T-cell (primary cell): Measurements from ENCODE around the gene PLSCR5. TPM values are rescaled to one million over a fixed set of nuclear protein-coding genes. Genes with fewer than 3 reads are reported as not detected.

Experiments used
- ATAC-seq, 4 experiments: fragments of 200-7000 bp in 3 of 4; fragments of 150-1000 bp in 1 of 4; cut with Tn5 transposase; replicated peaks in 1 of 4; 1 replicate in 3 of 4; 2 replicates in 1 of 4; pipeline ENCODE4 v1.10.0; 2021; ENCODE audit warnings: moderate library complexity in 3 of 4, mild to moderate bottlenecking in 2 of 4, moderate number of reproducible peaks in 1 of 4
- CTCF ChIA-PET, 2 donors: fragments of 300-600 bp; sonication (Branson Sonifier 250); formaldehyde crosslinking; loops; one replicate each; lab custom pipeline; 2022; ENCODE audit warnings: antibody characterized with exemption in 2 of 2; lab: Charles Lee
- POLR2A ChIA-PET, 2 donors: fragments of 300-600 bp; sonication (Branson Sonifier 250); formaldehyde crosslinking; loops; one replicate each; lab custom pipeline; 2022; ENCODE audit warnings: antibody characterized with exemption in 2 of 2; lab: Charles Lee
- DNase-seq, 35 experiments: peaks; one replicate each; pipeline versions ENCODE4 v3.0.0 to v3.0.0-alpha.2; 2013 to 2023
- H3K27ac ChIP-seq: one replicate; pipeline ENCODE4 v1.5.1; 2013; ENCODE audit warnings: low read length
- H3K27me3 ChIP-seq, 2 experiments: replicated peaks in 1 of 2; 1 replicate in 1 of 2; 2 replicates in 1 of 2; pipeline versions ENCODE4 v1.6.1 to v1.7.0; 2013; ENCODE audit warnings: low read length in 1 of 2, mixed read lengths in 1 of 2; ENCODE audit not compliant: control insufficient read depth in 2 of 2, insufficient read depth in 2 of 2; ENCODE audit errors: extremely low read depth in 1 of 2
- H3K36me3 ChIP-seq, 2 donors: 1 replicate in 1 of 2; 2 replicates in 1 of 2; pipeline versions ENCODE4 v1.6.1 to v1.7.0; 2013; ENCODE audit warnings: low read length in 1 of 2; ENCODE audit not compliant: control insufficient read depth in 2 of 2, insufficient read depth in 1 of 2; ENCODE audit errors: extremely low read depth in 1 of 2
- H3K4me1 ChIP-seq, 2 experiments: 1 replicate in 1 of 2; 2 replicates in 1 of 2; pipeline versions ENCODE4 v1.6.1 to v1.7.0; 2013; ENCODE audit warnings: low read length in 2 of 2, mixed read lengths in 1 of 2; ENCODE audit not compliant: insufficient read depth in 2 of 2, control insufficient read depth in 1 of 2; ENCODE audit errors: extremely low read depth in 1 of 2
- H3K4me3 ChIP-seq, 2 donors: 1 replicate in 1 of 2; 2 replicates in 1 of 2; pipeline versions ENCODE4 v1.5.1 to v1.7.0; 2013; ENCODE audit warnings: mild to moderate bottlenecking in 2 of 2, low read length in 1 of 2, moderate library complexity in 1 of 2; ENCODE audit not compliant: control insufficient read depth in 1 of 2; ENCODE audit errors: extremely low read depth in 1 of 2
- H3K9me3 ChIP-seq: 2 replicates; pipeline ENCODE4 v1.7.0; 2013
- H3K27ac Mint-ChIP-seq, 2 donors: one replicate each; pipeline ENCODE4 v1.8.0; 2020 to 2021; ENCODE audit warnings: mild to moderate bottlenecking in 2 of 2, mixed read lengths in 2 of 2
- H3K27me3 Mint-ChIP-seq, 2 donors: one replicate each; pipeline ENCODE4 v1.8.0; 2021 to 2022; ENCODE audit warnings: mixed read lengths in 2 of 2
- H3K36me3 Mint-ChIP-seq: one replicate; pipeline ENCODE4 v1.8.0; 2021; ENCODE audit warnings: mixed read lengths
- H3K4me1 Mint-ChIP-seq, 3 donors: one replicate each; pipeline ENCODE4 v1.8.0; 2020 to 2022; ENCODE audit warnings: mixed read lengths in 3 of 3, mild to moderate bottlenecking in 1 of 3
- H3K4me3 Mint-ChIP-seq, 3 donors: one replicate each; pipeline ENCODE4 v1.8.0; 2020 to 2022; ENCODE audit warnings: mild to moderate bottlenecking in 3 of 3, mixed read lengths in 3 of 3, moderate library complexity in 3 of 3
- H3K9me3 Mint-ChIP-seq, 3 donors: one replicate each; pipeline ENCODE4 v1.8.0; 2020 to 2022; ENCODE audit warnings: mixed read lengths in 3 of 3
- WGBS: methylation state at CpG from one replicate; pipeline ENCODE4 v1.1.5; 2013; ENCODE audit warnings: missing lambda C conversion rate; ENCODE audit not compliant: insufficient coverage; 5-methylcytosine and 5-hydroxymethylcytosine counted together
- total RNA-seq, 35 experiments: library from RNA in 6 of 35; stranded (reverse) in 6 of 35; fragments of 120-200 nt in 1 of 35; gene quantifications; one replicate each; pipeline versions ENCODE4 v1.2.1 to v1.2.4 and lab custom pipeline; 2013 to 2026

The PLSCR5 gene
- total RNA-seq, 5 donors from 2014 or later (not counting 1 experiment from before 2014, with no cell fraction given): not detected

GRCh38 chr3:146540978-146541377 lies 64.2 kb downstream of the PLSCR5 start:
- H3K9me3 Mint-ChIP-seq: no peaks in the 10 kb centered on the region
- POLR2A ChIA-PET: no interaction called here

GRCh38 chr3:146540236-146540635 lies 64.9 kb downstream of the PLSCR5 start:
- H3K4me1 Mint-ChIP-seq: peaks cover 35 to 66% (median 64%) of the 10 kb centered on the region in 3 donors

More at GRCh38 chr3:146540978-146541377, 64.2 kb downstream of the PLSCR5 start:
- H3K9me3 ChIP-seq: no peaks in the 10 kb centered on the region
- H3K4me3 ChIP-seq: no peak overlapping the region
- peaks cover 2 to 5% of the 10 kb centered on the region in 2 donors for H3K36me3 ChIP-seq
- ATAC-seq (no peak), DNase-seq (no peak)
- Mint-ChIP-seq H3K27ac (no peak overlapping the region), H3K27me3 (no peaks in the 10 kb centered on the region), H3K4me1 (peaks cover 34 to 69% (median 67%) of the 10 kb centered on the region in 3 donors), H3K4me3 (peak overlapping the region; percentile 10 to 96 (median 41)), H3K36me3 (peaks cover 15% of the 10 kb centered on the region)
- H3K27me3 ChIP-seq: no peaks in the 10 kb centered on the region
- WGBS: no CpG with 5 or more reads among the region's 1 CpG
- H3K4me1 ChIP-seq: peaks cover 11 to 13% of the 10 kb centered on the region in 2 experiments
- no peak overlapping the region for H3K27ac ChIP-seq
- CTCF ChIA-PET: interaction anchor here in 1 of 2 donors (0.6 kb wide), 1 partner anchor 330 kb away, joined by 3 read pairs; no protein-coding TSS in a partner anchor

GRCh38 chr3:146539315-146539714 lies 65.8 kb downstream of the PLSCR5 start:
- peaks cover 11 to 13% of the 10 kb centered on the region in 2 experiments for H3K4me1 ChIP-seq
- no peaks in the 10 kb centered on the region for H3K9me3 ChIP-seq
- no peak overlapping the region for H3K27ac ChIP-seq
- CTCF ChIA-PET: no interaction called here
- peaks cover 2 to 5% of the 10 kb centered on the region in 2 donors for H3K36me3 ChIP-seq
- POLR2A ChIA-PET: no interaction called here
- Mint-ChIP-seq H3K36me3 (peaks cover 21% of the 10 kb centered on the region), H3K27me3 (no peaks in the 10 kb centered on the region), H3K4me1 (peaks cover 40 to 67% (median 67%) of the 10 kb centered on the region in 3 donors), H3K27ac (no peak overlapping the region), H3K4me3 (no peak overlapping the region), H3K9me3 (no peaks in the 10 kb centered on the region)
- no CpG with 5 or more reads among the region's 3 CpGs for WGBS
- no peak overlapping the region for H3K4me3 ChIP-seq
- DNase-seq (no peak), ATAC-seq (no peak)
- H3K27me3 ChIP-seq: no peaks in the 10 kb centered on the region

More at GRCh38 chr3:146540236-146540635, 64.9 kb downstream of the PLSCR5 start:
- Histone ChIP-seq H3K27ac (no peak overlapping the region), H3K4me3 (no peak overlapping the region), H3K4me1 (peaks cover 11 to 13% of the 10 kb centered on the region in 2 experiments), H3K9me3 (no peaks in the 10 kb centered on the region), H3K27me3 (no peaks in the 10 kb centered on the region), H3K36me3 (peaks cover 2 to 5% of the 10 kb centered on the region in 2 donors)
- Mint-ChIP-seq H3K36me3 (peaks cover 15% of the 10 kb centered on the region), H3K27ac (no peak overlapping the region), H3K9me3 (no peaks in the 10 kb centered on the region), H3K27me3 (no peaks in the 10 kb centered on the region), H3K4me3 (peak overlapping the region in 1 of 3 donors; percentile 41)
- ChIA-PET CTCF (no interaction called here), POLR2A (no interaction called here)
- 10% methylated on average over 1 of the region's 1 CpG for WGBS
- ATAC-seq: no peak
- DNase-seq: no peak

- Histone ChIP-seq H3K4me3 (no peak overlapping the region), H3K9me3 (no peaks in the 10 kb centered on the region), H3K27me3 (no peaks in the 10 kb centered on the region), H3K4me1 (peaks cover 3 to 5% of the 10 kb centered on the region in 2 experiments), H3K36me3 (peaks cover 3 to 5% of the 10 kb centered on the region in 2 donors), H3K27ac (no peak overlapping the region)
- Mint-ChIP-seq H3K4me1 (peaks cover 30 to 61% (median 59%) of the 10 kb centered on the region in 3 donors), H3K4me3 (no peak overlapping the region), H3K9me3 (no peaks in the 10 kb centered on the region), H3K27ac (no peak overlapping the region), H3K27me3 (no peaks in the 10 kb centered on the region), H3K36me3 (peaks cover 31% of the 10 kb centered on the region)
- ChIA-PET POLR2A (no interaction called here), CTCF (no interaction called here)
- WGBS: no CpG with 5 or more reads among the region's 3 CpGs
- ATAC-seq: no peak
- DNase-seq: no peak
Measured at GRCh38 chr3:146537603-146538002, 67.5 kb downstream of the PLSCR5 start.

- H3K4me1 Mint-ChIP-seq: peaks cover 21 to 51% (median 50%) of the 10 kb centered on the region in 3 donors
- H3K27me3 ChIP-seq: no peaks in the 10 kb centered on the region
- H3K27me3 Mint-ChIP-seq: no peaks in the 10 kb centered on the region
- H3K27ac ChIP-seq: no peak overlapping the region
- H3K4me3 Mint-ChIP-seq: no peak overlapping the region
- no peak overlapping the region for H3K27ac Mint-ChIP-seq
- peaks cover 36% of the 10 kb centered on the region for H3K36me3 Mint-ChIP-seq
- DNase-seq (no peak), ATAC-seq (no peak)
- ChIA-PET POLR2A (no interaction called here), CTCF (no interaction called here)
- H3K9me3 Mint-ChIP-seq: no peaks in the 10 kb centered on the region
- peaks cover 0 to 3% of the 10 kb centered on the region in 2 experiments for H3K4me1 ChIP-seq
- peaks cover 5 to 9% of the 10 kb centered on the region in 2 donors for H3K36me3 ChIP-seq
- no peak overlapping the region for H3K4me3 ChIP-seq
- H3K9me3 ChIP-seq: no peaks in the 10 kb centered on the region
Measured at GRCh38 chr3:146536681-146537080, 68.5 kb downstream of the PLSCR5 start.

Other genes with a start within 250 kb of the PLSCR5 start
- gene PLSCR2, start 135.8 kb downstream of the PLSCR5 start, total RNA-seq: 1 to 10 TPM in 1 of 5 donors, under 1 TPM in 1, not detected in 3; 0.63 to 1.2 TPM
- gene PLSCR1, start 60.7 kb downstream of the PLSCR5 start, total RNA-seq: 10 to 100 TPM; 13.5 to 23.0 (median 16.4) TPM